Measurements from ENCODE around the gene PGA4. TPM values are rescaled to one million over a fixed set of nuclear protein-coding genes. Genes with fewer than 3 reads are reported as not detected.
"Not testable (repeated sequence)": the region's sequence is repeated elsewhere in the genome, so short reads cannot be mapped to it uniquely, and the experiment has no call there.

Gene PGA4
- total RNA-seq, 1 donor from 2014 or later: not detected

- intact Hi-C loops (cut with micrococcal nuclease): no loop called here
- DNase-seq (ENCODE audit: low spot score): no peak
- H3K9me3 Mint-ChIP-seq: no peaks in the 10 kb centered on the region
- peaks cover 20% of the 10 kb centered on the region for H3K27me3 Mint-ChIP-seq (ENCODE audit: low read depth)
- no peaks in the 10 kb centered on the region for H3K36me3 Mint-ChIP-seq (ENCODE audit: low read depth)
- H3K4me3 Mint-ChIP-seq (ENCODE audit: low read depth): no peak overlapping the region
- H3K27ac Mint-ChIP-seq: no peak overlapping the region
- H3K4me1 Mint-ChIP-seq (ENCODE audit: low read depth): peaks cover 2% of the 10 kb centered on the region
Observed at GRCh38 chr11:61193596-61193995, 28.6 kb upstream of the PGA4 start.

- Mint-ChIP-seq H3K4me1 (ENCODE audit: low read depth) (peaks cover 2% of the 10 kb centered on the region), H3K27ac (no peak overlapping the region), H3K27me3 (ENCODE audit: low read depth) (peaks cover 20% of the 10 kb centered on the region), H3K9me3 (no peaks in the 10 kb centered on the region), H3K36me3 (ENCODE audit: low read depth) (no peaks in the 10 kb centered on the region), H3K4me3 (ENCODE audit: low read depth) (no peak overlapping the region)
- no peak for DNase-seq (ENCODE audit: low spot score)
- intact Hi-C loops (cut with micrococcal nuclease): no loop called here
Observed at GRCh38 chr11:61194169-61194671, 27.9 kb upstream of the PGA4 start.

- Mint-ChIP-seq H3K4me3 (ENCODE audit: low read depth) (no peak overlapping the region), H3K27ac (no peak overlapping the region), H3K36me3 (ENCODE audit: low read depth) (no peaks in the 10 kb centered on the region), H3K4me1 (ENCODE audit: low read depth) (no peaks in the 10 kb centered on the region), H3K27me3 (ENCODE audit: low read depth) (peaks cover 16% of the 10 kb centered on the region), H3K9me3 (no peaks in the 10 kb centered on the region)
- no peak for DNase-seq (ENCODE audit: low spot score)
- intact Hi-C loops (cut with micrococcal nuclease): no loop called here
Observed at GRCh38 chr11:61194981-61195695, 27.0 kb upstream of the PGA4 start.

GRCh38 chr11:61195719-61196118 is 26.4 kb upstream of the PGA4 start:
- Mint-ChIP-seq H3K36me3 (ENCODE audit: low read depth) (no peaks in the 10 kb centered on the region), H3K4me1 (ENCODE audit: low read depth) (no peaks in the 10 kb centered on the region), H3K27me3 (ENCODE audit: low read depth) (peaks cover 18% of the 10 kb centered on the region), H3K27ac (no peak overlapping the region), H3K4me3 (ENCODE audit: low read depth) (no peak overlapping the region), H3K9me3 (no peaks in the 10 kb centered on the region)
- intact Hi-C loops (cut with micrococcal nuclease): no loop called here
- no peak for DNase-seq (ENCODE audit: low spot score)

GRCh38 chr11:61198361-61198760 is 23.8 kb upstream of the PGA4 start:
- intact Hi-C loops (cut with micrococcal nuclease): no loop called here
- Mint-ChIP-seq H3K4me1 (ENCODE audit: low read depth) (no peaks in the 10 kb centered on the region), H3K9me3 (no peaks in the 10 kb centered on the region), H3K27ac (no peak overlapping the region), H3K36me3 (ENCODE audit: low read depth) (no peaks in the 10 kb centered on the region), H3K27me3 (ENCODE audit: low read depth) (peaks cover 11% of the 10 kb centered on the region), H3K4me3 (ENCODE audit: low read depth) (no peak overlapping the region)
- DNase-seq (ENCODE audit: low spot score): no peak

- intact Hi-C loops (cut with micrococcal nuclease): no loop called here
- Mint-ChIP-seq H3K27ac (no peak overlapping the region), H3K4me1 (ENCODE audit: low read depth) (no peaks in the 10 kb centered on the region), H3K36me3 (ENCODE audit: low read depth) (no peaks in the 10 kb centered on the region), H3K4me3 (ENCODE audit: low read depth) (no peak overlapping the region), H3K27me3 (ENCODE audit: low read depth) (peaks cover 11% of the 10 kb centered on the region), H3K9me3 (no peaks in the 10 kb centered on the region)
- DNase-seq (ENCODE audit: low spot score): no peak
Observed at GRCh38 chr11:61198948-61199523, 23.1 kb upstream of the PGA4 start.

- Mint-ChIP-seq H3K27me3 (ENCODE audit: low read depth) (peaks cover 12% of the 10 kb centered on the region), H3K9me3 (no peaks in the 10 kb centered on the region), H3K4me1 (ENCODE audit: low read depth) (no peaks in the 10 kb centered on the region), H3K36me3 (ENCODE audit: low read depth) (no peaks in the 10 kb centered on the region), H3K4me3 (ENCODE audit: low read depth) (no peak overlapping the region), H3K27ac (no peak overlapping the region)
- intact Hi-C loops (cut with micrococcal nuclease): no loop called here
- no peak for DNase-seq (ENCODE audit: low spot score)
Observed at GRCh38 chr11:61201476-61201875, 20.7 kb upstream of the PGA4 start.

- H3K27me3 Mint-ChIP-seq (ENCODE audit: low read depth): peaks cover 12% of the 10 kb centered on the region
- H3K27ac Mint-ChIP-seq; DNase-seq (ENCODE audit: low spot score); H3K4me1 Mint-ChIP-seq (ENCODE audit: low read depth); H3K36me3 Mint-ChIP-seq (ENCODE audit: low read depth); H3K4me3 Mint-ChIP-seq (ENCODE audit: low read depth); H3K9me3 Mint-ChIP-seq; intact Hi-C loops (cut with micrococcal nuclease): not testable (repeated sequence)
Observed at GRCh38 chr11:61202950-61203746, 19.0 kb upstream of the PGA4 start, which contains the start of gene PGA3. Gene PGA3 (plus strand): TSS chr11:61203515. CDS start chr11:61203565, 50 bp downstream.

GRCh38 chr11:61203873-61204272 is 18.3 kb upstream of the PGA4 start:
- H3K4me1 Mint-ChIP-seq (ENCODE audit: low read depth); intact Hi-C loops (cut with micrococcal nuclease); H3K27ac Mint-ChIP-seq; H3K9me3 Mint-ChIP-seq; DNase-seq (ENCODE audit: low spot score); H3K4me3 Mint-ChIP-seq (ENCODE audit: low read depth); H3K36me3 Mint-ChIP-seq (ENCODE audit: low read depth): not testable (repeated sequence)
- peaks cover 12% of the 10 kb centered on the region for H3K27me3 Mint-ChIP-seq (ENCODE audit: low read depth)

- intact Hi-C loops (cut with micrococcal nuclease); H3K4me1 Mint-ChIP-seq (ENCODE audit: low read depth); H3K4me3 Mint-ChIP-seq (ENCODE audit: low read depth); DNase-seq (ENCODE audit: low spot score); H3K9me3 Mint-ChIP-seq; H3K36me3 Mint-ChIP-seq (ENCODE audit: low read depth); H3K27ac Mint-ChIP-seq: not testable (repeated sequence)
- peaks cover 12% of the 10 kb centered on the region for H3K27me3 Mint-ChIP-seq (ENCODE audit: low read depth)
Observed at GRCh38 chr11:61204502-61205059, 17.6 kb upstream of the PGA4 start.

GRCh38 chr11:61207636-61208310 is 14.4 kb upstream of the PGA4 start:
- H3K4me3 Mint-ChIP-seq (ENCODE audit: low read depth); DNase-seq (ENCODE audit: low spot score); H3K4me1 Mint-ChIP-seq (ENCODE audit: low read depth); H3K27me3 Mint-ChIP-seq (ENCODE audit: low read depth); H3K36me3 Mint-ChIP-seq (ENCODE audit: low read depth); H3K27ac Mint-ChIP-seq; intact Hi-C loops (cut with micrococcal nuclease); H3K9me3 Mint-ChIP-seq: not testable (repeated sequence)

GRCh38 chr11:61210629-61211028 is 11.5 kb upstream of the PGA4 start:
- H3K4me1 Mint-ChIP-seq (ENCODE audit: low read depth); H3K27ac Mint-ChIP-seq; H3K9me3 Mint-ChIP-seq; H3K4me3 Mint-ChIP-seq (ENCODE audit: low read depth); DNase-seq (ENCODE audit: low spot score); intact Hi-C loops (cut with micrococcal nuclease); H3K27me3 Mint-ChIP-seq (ENCODE audit: low read depth); H3K36me3 Mint-ChIP-seq (ENCODE audit: low read depth): not testable (repeated sequence)

Measured in activated T-helper 2 cell treated with anti-CD3 and anti-CD28 coated beads, Interferon-gamma antibody, Interleukin-2, Interleukin-4, amounts not matched to agents 10 μg/mL and 5 μg/mL and 100 μg/mL, durations not matched to agents 14 hours and 24 hours and 36 hours (primary cell).